ENCODE data around the gene ESPNL. TPM values are rescaled to one million over a fixed set of nuclear protein-coding genes. Genes with fewer than 3 reads are reported as not detected.

Gene ESPNL
- total RNA-seq, 2 donors from 2014 or later, result 0.35 TPM; not detected in 1

- peak within 1 kb of the TSS; percentile 78 for H3K4me3 ChIP-seq
- no peak for TF ChIP-seq CTCF (IDR thresholded peaks at IDR 0.05)
- no peak for ATAC-seq (ENCODE audit: insufficient number of reproducible peaks, low FRiP score, low read depth)
Measured at GRCh38 chr2:238138331-238139195, 38.4 kb downstream of the ESPNL start, which contains the start of gene KLHL30. Gene KLHL30, plus strand, starts transcription at chr2:238138668. Its CDS starts 2,087 bp downstream, at chr2:238140755.

GRCh38 chr2:238139196-238140039 lies 39.3 kb downstream of the ESPNL start:
- ATAC-seq (ENCODE audit: insufficient number of reproducible peaks, low FRiP score, low read depth) (no peak), DNase-seq (ENCODE audit: low spot score) (no peak)
- Histone ChIP-seq H3K27ac (peak overlapping the region; percentile 27 to 71), H3K27me3 (replicated peaks; ENCODE audit: insufficient read depth) (no peaks in the 10 kb centered on the region), H3K4me3 (peak overlapping the region; percentile 78), H3K36me3 (no peaks in the 10 kb centered on the region), H3K4me1 (ENCODE audit: control insufficient read depth in 1 of 2, low read depth in 2 of 2) (peaks cover 30 to 65% of the 10 kb centered on the region in 2 donors), H3K9me3 (no peaks in the 10 kb centered on the region)
- TF ChIP-seq CTCF (IDR thresholded peaks at IDR 0.05), result peak; percentile 65

More at GRCh38 chr2:238138331-238139195, 38.4 kb downstream of the ESPNL start, which contains the start of gene KLHL30:
- H3K4me1 ChIP-seq (ENCODE audit: control insufficient read depth in 1 of 2, low read depth in 2 of 2), result peaks cover 27 to 59% of the 10 kb centered on the region in 2 donors
- peak; percentile 60 for DNase-seq (ENCODE audit: low spot score)
- H3K27me3 ChIP-seq (replicated peaks; ENCODE audit: insufficient read depth), result no peaks in the 10 kb centered on the region
- H3K27ac ChIP-seq, result peak within 1 kb of the TSS; percentile 42 to 71
- H3K9me3 ChIP-seq, result no peaks in the 10 kb centered on the region
- H3K36me3 ChIP-seq, result no peaks in the 10 kb centered on the region

GRCh38 chr2:238140040-238140439 lies 39.9 kb downstream of the ESPNL start:
- Histone ChIP-seq H3K9me3 (no peaks in the 10 kb centered on the region), H3K4me3 (peak overlapping the region; percentile 78), H3K27me3 (replicated peaks; ENCODE audit: insufficient read depth) (no peaks in the 10 kb centered on the region), H3K27ac (no peak overlapping the region), H3K36me3 (no peaks in the 10 kb centered on the region), H3K4me1 (ENCODE audit: control insufficient read depth in 1 of 2, low read depth in 2 of 2) (peaks cover 30 to 65% of the 10 kb centered on the region in 2 donors)
- no peak for DNase-seq (ENCODE audit: low spot score)
- no peak for ATAC-seq (ENCODE audit: insufficient number of reproducible peaks, low FRiP score, low read depth)
- TF ChIP-seq CTCF (IDR thresholded peaks at IDR 0.05), result no peak

GRCh38 chr2:238140721-238141540 lies 40.8 kb downstream of the ESPNL start:
- ATAC-seq (ENCODE audit: insufficient number of reproducible peaks, low FRiP score, low read depth) (no peak), DNase-seq (ENCODE audit: low spot score) (no peak)
- H3K9me3 ChIP-seq, result no peaks in the 10 kb centered on the region
- no peaks in the 10 kb centered on the region for H3K36me3 ChIP-seq
- no peak overlapping the region for H3K27ac ChIP-seq
- H3K4me3 ChIP-seq, result no peak overlapping the region
- TF ChIP-seq CTCF (IDR thresholded peaks at IDR 0.05), result no peak
- no peaks in the 10 kb centered on the region for H3K27me3 ChIP-seq (replicated peaks; ENCODE audit: insufficient read depth)
- peaks cover 30 to 65% of the 10 kb centered on the region in 2 donors for H3K4me1 ChIP-seq (ENCODE audit: control insufficient read depth in 1 of 2, low read depth in 2 of 2)
